ENCODE results near the gene NCOA7.
"Not testable (repeated sequence)": the region's sequence is repeated elsewhere in the genome, so short reads cannot be mapped to it uniquely, and the experiment has no call there.

Gene NCOA7

GRCh38 chr6:125791151-125791819 is 525 bp downstream of the NCOA7 start:
- DNase-seq (ENCODE audit: low read depth in 2 of 2), result peak in 1 of 2 experiments; percentile 21

DNA sequence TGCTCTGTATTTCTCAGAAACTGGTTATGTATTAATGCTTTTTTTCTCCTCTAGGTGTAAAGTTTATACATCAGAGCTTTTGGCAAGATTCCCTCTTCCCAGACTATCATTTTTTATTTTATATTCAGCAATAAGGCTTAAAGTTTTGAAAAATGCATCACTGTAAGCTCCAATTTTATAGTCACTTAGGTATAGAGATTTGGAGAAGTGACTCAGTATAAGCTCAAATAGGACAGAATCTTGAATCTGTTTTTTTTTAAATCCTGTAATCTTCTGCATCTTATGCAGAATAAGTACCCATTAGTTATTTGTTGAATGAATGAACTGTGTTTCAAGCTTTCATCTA is 1.0 kb downstream of the NCOA7 start:
- no peak for DNase-seq (ENCODE audit: low read depth in 2 of 2)

GRCh38 chr6:125792172-125792571 is 1.4 kb downstream of the NCOA7 start:
- DNase-seq (ENCODE audit: low read depth in 2 of 2), result no peak

- no peak for DNase-seq (ENCODE audit: low read depth in 2 of 2)
Measured at GRCh38 chr6:125792680-125793079, 1.9 kb downstream of the NCOA7 start.

- no peak for DNase-seq (ENCODE audit: low read depth in 2 of 2)
Measured at GRCh38 chr6:125793280-125793679, 2.5 kb downstream of the NCOA7 start.

DNA sequence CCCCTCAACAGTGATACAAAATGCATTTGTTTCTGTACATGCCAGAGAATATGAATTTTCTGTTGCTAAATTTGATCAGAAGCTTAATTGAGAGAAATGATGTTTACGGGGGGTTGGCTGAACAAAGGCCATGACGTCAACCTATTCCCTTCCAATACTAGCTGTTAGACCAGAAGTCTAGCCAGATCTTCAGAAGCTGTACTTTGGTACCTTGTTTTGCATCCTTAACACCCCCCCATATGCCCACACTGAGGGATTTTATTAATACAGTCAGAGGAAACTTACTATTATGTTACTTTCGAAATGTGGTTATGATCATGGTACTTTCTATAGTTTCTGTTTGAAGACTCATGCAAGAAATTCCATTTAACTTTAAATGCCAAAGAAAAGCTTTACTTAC is 3.1 kb downstream of the NCOA7 start:
- no peak for DNase-seq (ENCODE audit: low read depth in 2 of 2)

- DNase-seq (ENCODE audit: low read depth in 2 of 2), result no peak
Measured at GRCh38 chr6:125794342-125795137, 3.8 kb downstream of the NCOA7 start.

- DNase-seq (ENCODE audit: low read depth in 2 of 2), result no peak
Measured at GRCh38 chr6:125795301-125795700, 4.5 kb downstream of the NCOA7 start.

GRCh38 chr6:125797120-125797885 is 6.5 kb downstream of the NCOA7 start:
- no peak for DNase-seq (ENCODE audit: low read depth in 2 of 2)

DNA sequence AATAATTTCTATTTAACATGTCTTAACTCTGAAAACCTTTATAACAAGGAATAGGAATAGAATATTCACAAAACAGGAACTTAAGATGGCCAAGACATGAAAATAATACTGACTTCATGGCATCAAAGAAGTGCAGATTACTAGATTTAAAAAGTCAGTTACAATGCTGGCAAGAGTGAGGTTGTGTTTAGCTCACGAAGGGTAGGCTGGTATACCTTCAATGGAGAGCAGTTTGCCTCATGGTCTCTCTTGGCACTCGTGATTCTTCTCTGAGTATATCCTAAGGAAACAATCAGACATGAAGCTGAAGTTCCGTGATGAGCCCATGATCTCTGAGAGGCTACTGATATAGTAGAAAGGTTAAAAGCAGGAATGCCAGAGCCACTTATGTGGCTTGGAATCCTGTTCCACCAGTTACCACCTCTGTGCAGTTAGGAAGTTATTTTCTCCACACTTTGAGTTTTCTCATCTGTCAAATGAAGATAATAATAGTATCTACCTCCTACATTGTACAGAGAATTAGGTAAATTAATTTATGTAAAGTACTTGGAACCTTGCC is 7.2 kb downstream of the NCOA7 start:
- no peak for DNase-seq (ENCODE audit: low read depth in 2 of 2)

DNA sequence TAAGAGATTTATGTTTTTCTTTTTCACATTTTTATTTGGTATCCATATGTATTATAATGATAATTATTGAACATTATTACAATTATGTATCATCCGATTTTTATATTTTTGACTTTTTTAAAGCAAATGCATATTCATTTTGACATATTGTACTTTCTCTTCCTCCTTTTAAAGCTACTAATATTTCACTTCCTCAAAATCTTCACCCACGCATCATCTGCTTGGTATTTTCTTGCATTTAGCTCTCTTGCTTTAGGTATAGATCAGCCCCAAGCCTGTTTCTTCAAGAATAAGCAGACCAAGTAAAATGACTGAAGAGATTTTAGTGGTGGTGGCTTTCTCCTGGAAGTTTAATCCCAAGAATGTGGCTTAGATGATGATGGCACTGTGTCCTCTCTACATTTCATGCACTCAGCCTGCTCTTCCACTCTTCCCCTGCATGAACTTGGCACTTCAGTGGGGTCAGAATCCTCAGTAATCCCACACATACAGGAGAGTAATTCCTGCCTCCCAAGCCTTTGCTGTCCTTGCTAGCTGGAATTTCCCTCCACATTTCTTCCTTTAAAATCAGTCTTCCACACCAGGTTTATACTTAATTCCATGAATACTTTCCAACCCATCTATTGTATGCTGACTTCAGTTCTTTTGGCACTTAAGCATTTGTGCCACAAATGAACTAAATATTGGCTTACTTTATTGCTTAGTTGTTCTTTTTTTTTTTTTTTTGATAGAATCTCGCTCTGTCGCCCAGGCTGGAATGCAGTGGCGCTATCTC is 8.2 kb downstream of the NCOA7 start:
- no peak for DNase-seq (ENCODE audit: low read depth in 2 of 2)

- DNase-seq (ENCODE audit: low read depth in 2 of 2), result no peak
Measured at GRCh38 chr6:125802383-125802782, 11.6 kb downstream of the NCOA7 start.

GRCh38 chr6:125802943-125803377 is 12.2 kb downstream of the NCOA7 start:
- DNase-seq (ENCODE audit: low read depth in 2 of 2), result no peak

GRCh38 chr6:125804264-125804663 is 13.5 kb downstream of the NCOA7 start:
- DNase-seq (ENCODE audit: low read depth in 2 of 2), result no peak

GRCh38 chr6:125804866-125805425 is 14.2 kb downstream of the NCOA7 start:
- DNase-seq (ENCODE audit: low read depth in 2 of 2), result not testable (repeated sequence)

DNA sequence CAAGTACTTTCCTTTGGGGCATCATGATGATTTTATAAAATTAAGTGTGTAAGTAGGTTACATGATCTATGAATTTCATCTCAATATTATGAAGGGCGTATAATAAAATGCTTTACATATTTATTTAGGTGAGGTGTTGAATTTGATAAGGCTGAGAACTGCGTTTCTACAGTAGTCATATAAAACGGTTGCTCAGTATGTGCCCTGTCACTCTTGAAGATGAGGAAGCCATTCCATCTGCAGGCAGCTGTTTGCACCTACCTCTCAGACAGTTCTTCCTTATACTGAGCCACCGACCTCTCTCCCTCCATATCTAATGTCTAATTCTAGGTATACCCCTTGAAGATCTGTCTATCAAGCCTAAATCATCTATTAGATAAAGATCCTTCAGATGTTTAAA is 16.1 kb downstream of the NCOA7 start:
- DNase-seq (ENCODE audit: low read depth in 2 of 2), result no peak

- no peak for DNase-seq (ENCODE audit: low read depth in 2 of 2)
Measured at GRCh38 chr6:125807293-125807692, 16.5 kb downstream of the NCOA7 start.

GRCh38 chr6:125808060-125808459 is 17.3 kb downstream of the NCOA7 start:
- DNase-seq (ENCODE audit: low read depth in 2 of 2), result no peak

DNA sequence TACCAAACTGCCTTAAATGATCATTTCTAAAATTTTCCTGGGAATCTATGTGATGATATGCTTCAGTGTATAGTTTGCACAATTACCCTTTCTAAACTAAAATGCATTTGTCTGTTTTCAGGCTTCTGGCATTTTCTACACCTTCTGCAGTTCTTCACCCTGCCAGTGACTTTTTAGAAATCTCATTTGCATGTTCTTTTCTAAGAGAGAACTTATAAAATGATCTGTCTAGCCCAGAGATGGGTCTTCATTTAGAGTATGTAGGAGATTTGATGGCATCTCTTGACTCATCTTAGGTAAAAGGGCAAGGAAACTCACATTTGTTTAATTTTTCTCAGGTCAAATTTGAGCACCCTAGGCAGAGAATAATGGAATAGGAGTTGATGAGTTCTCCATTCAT is 17.8 kb downstream of the NCOA7 start:
- no peak for DNase-seq (ENCODE audit: low read depth in 2 of 2)

GRCh38 chr6:125809570-125810170 is 18.9 kb downstream of the NCOA7 start:
- no peak for DNase-seq (ENCODE audit: low read depth in 2 of 2)

DNA sequence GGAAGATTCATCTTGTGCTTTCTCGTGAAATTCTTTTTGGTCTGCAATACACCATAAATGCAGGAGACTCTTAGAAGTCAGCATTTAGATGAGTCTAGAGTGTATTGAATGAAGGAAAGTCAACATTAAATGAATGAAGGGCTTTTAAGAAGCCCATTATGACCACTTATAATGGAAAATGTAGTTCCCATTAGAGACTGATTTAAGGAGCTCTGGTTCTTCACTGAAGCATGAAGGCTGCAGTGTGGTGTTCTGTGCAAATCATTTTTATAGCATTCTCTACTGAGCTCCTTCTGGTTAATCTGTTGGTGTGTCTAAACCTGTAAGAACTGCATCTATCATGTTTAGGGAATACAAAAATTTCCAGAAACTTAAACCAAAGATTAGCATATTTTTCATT is 19.7 kb downstream of the NCOA7 start:
- no peak for DNase-seq (ENCODE audit: low read depth in 2 of 2)
